ENCODE measurements around the gene SLC17A5. TPM values are rescaled to one million over a fixed set of nuclear protein-coding genes. Genes with fewer than 3 reads are reported as not detected.

SLC17A5 gene
- total and polyA plus RNA-seq, 10 of the 15 experiments (the other 5 are each of a cell fraction or from before 2014, with no cell fraction given) = 2.3 to 7.2 (median 5.0) TPM

GRCh38 chr6:73614802-73615201 lies 39.0 kb downstream of the SLC17A5 start (continued):
- TF ChIP-seq E2F4 (IDR thresholded peaks at IDR 0.05; ENCODE audit: low read depth, low read length) = no peak
- no peak for TF ChIP-seq STAT1 (conservative IDR thresholded peaks at IDR 0.05)
- no peak for TF ChIP-seq POLR2A (IDR thresholded peaks at IDR 0.05; ENCODE audit: low read depth, low read length)
- no peak for TF ChIP-seq ZNF687 (IDR thresholded peaks at IDR 0.05)
- no peak for TF ChIP-seq RAD21 (IDR thresholded peaks at IDR 0.05; ENCODE audit: insufficient read depth, low read depth, low read length)

- Histone ChIP-seq H3K79me2 (ENCODE audit: control insufficient read depth, insufficient read depth, low read length) (no peaks in the 10 kb centered on the region; the same call in 1 of the 2 replicates), H3K4me1 (ENCODE audit: control insufficient read depth, insufficient read depth, low read length) (no peaks in the 10 kb centered on the region), H3K4me3 (no peak overlapping the region), H3K4me2 (ENCODE audit: control insufficient read depth, insufficient read depth) (no peak overlapping the region), H2AFZ (ENCODE audit: control insufficient read depth, low read depth, low read length) (no peak overlapping the region), H4K20me1 (ENCODE audit: control insufficient read depth, insufficient read depth) (no peaks in the 10 kb centered on the region), H3K36me3 (ENCODE audit: control insufficient read depth in 2 of 2, insufficient read depth in 2 of 2, low read length in 1 of 2) (no peaks in the 10 kb centered on the region; a peak in 1 of 4 replicates), H3K9me3 (replicated peaks; ENCODE audit: control insufficient read depth, insufficient read depth, low read length) (no peaks in the 10 kb centered on the region), H3K9ac (ENCODE audit: control insufficient read depth, insufficient read depth, low read length) (no peak overlapping the region), H3K27ac (ENCODE audit: control insufficient read depth, insufficient read depth) (no peak overlapping the region), H3K27me3 (replicated peaks in 1 of 2; ENCODE audit: control insufficient read depth in 2 of 2, insufficient read depth in 2 of 2, low read length in 1 of 2) (no peaks in the 10 kb centered on the region)
- in situ Hi-C loops (cut with MboI) (loop anchor here (25.0 kb wide), 1 partner anchor 102 kb away; the partner anchor contains the start of gene EEF1A1), intact Hi-C loops (cut with micrococcal nuclease; ENCODE audit: unreplicated experiment) (loop anchor here (5.0 kb wide), 1 partner anchor 162 kb away; the partner anchor contains the start of gene CGAS)
- no peak for FAIRE-seq
- CTCF ChIA-PET = interaction anchor here (1.4 kb wide), 1 partner anchor 139 kb away, joined by 4 read pairs; no protein-coding TSS in a partner anchor
- no peak for ATAC-seq
- BruUV-seq (replicated peaks) = no TSS peak
- WGBS (ENCODE audit: insufficient coverage, insufficient replicate concordance, low lambda C conversion rate, missing lambda C conversion rate) = 98% methylated on average over 6 of the region's 6 CpGs
- POLR2A ChIA-PET = interaction anchor here (0.6 to 1.1 kb wide), 3 partner anchors 40 to 93 kb away, joined by 3 to 4 read pairs (median 3); partner anchors contain the start of genes EEF1A1 and SLC17A5
- SMC1A ChIA-PET (ENCODE audit: uncharacterized antibody, unreplicated experiment) = interaction anchor here (0.6 kb wide), 1 partner anchor 35 kb away, joined by 3 read pairs; no protein-coding TSS in a partner anchor
- DNase-seq (ENCODE audit: low read depth, low spot score) = no peak
- RAD21 ChIA-PET (ENCODE audit: unreplicated experiment) = interaction anchor here (1.2 to 4.0 kb wide), 2 partner anchors 97 to 99 kb away, joined by 3 to 51 read pairs; no protein-coding TSS in a partner anchor
- TF ChIP-seq, protein P1, sequence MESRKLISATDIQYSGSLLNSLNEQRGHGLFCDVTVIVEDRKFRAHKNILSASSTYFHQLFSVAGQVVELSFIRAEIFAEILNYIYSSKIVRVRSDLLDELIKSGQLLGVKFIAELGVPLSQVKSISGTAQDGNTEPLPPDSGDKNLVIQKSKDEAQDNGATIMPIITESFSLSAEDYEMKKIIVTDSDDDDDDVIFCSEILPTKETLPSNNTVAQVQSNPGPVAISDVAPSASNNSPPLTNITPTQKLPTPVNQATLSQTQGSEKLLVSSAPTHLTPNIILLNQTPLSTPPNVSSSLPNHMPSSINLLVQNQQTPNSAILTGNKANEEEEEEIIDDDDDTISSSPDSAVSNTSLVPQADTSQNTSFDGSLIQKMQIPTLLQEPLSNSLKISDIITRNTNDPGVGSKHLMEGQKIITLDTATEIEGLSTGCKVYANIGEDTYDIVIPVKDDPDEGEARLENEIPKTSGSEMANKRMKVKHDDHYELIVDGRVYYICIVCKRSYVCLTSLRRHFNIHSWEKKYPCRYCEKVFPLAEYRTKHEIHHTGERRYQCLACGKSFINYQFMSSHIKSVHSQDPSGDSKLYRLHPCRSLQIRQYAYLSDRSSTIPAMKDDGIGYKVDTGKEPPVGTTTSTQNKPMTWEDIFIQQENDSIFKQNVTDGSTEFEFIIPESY (IDR thresholded peaks at IDR 0.05) = no peak
- TF ChIP-seq NFXL1 (IDR thresholded peaks at IDR 0.05; ENCODE audit: borderline replicate concordance) (no peak), SUPT20H (IDR thresholded peaks at IDR 0.05; ENCODE audit: borderline replicate concordance, control insufficient read depth, low read depth, low read length) (no peak), ZBTB40 (IDR thresholded peaks at IDR 0.05; ENCODE audit: borderline replicate concordance) (no peak)
Measured at GRCh38 chr6:73613806-73614536, 39.8 kb downstream of the SLC17A5 start.
